Lower lobe of right lung (tissue), 2 donors: Measurements from ENCODE around the gene C1orf50. TPM values are rescaled to one million over a fixed set of nuclear protein-coding genes. Genes with fewer than 3 reads are reported as not detected.

Experiments
- ATAC-seq, 2 donors: fragments of 200-7000 bp; cut with Tn5 transposase; one replicate each; pipeline ENCODE4 v1.9.1; 2020 to 2022; ENCODE audit warnings: mild to moderate bottlenecking in 2 of 2, moderate library complexity in 2 of 2
- DNase-seq: peaks from one replicate; pipeline ENCODE4 v3.0.0-alpha.2; 2020
- H3K27ac ChIP-seq: fragments of 200-600 bp; one replicate; pipeline ENCODE4 v1.8.0; 2022
- H3K27me3 ChIP-seq: fragments of 200-600 bp; one replicate; pipeline ENCODE4 v1.8.0; 2022; ENCODE audit warnings: low read depth
- H3K36me3 ChIP-seq: fragments of 200-600 bp; one replicate; pipeline ENCODE4 v1.8.0; 2022; ENCODE audit warnings: mild to moderate bottlenecking
- H3K4me1 ChIP-seq: fragments of 200-600 bp; one replicate; pipeline ENCODE4 v1.8.0; 2022
- H3K4me3 ChIP-seq: fragments of 200-600 bp; one replicate; pipeline ENCODE4 v1.8.0; 2022; ENCODE audit warnings: mild to moderate bottlenecking
- H3K9me3 ChIP-seq: fragments of 200-600 bp; one replicate; pipeline ENCODE4 v1.8.0; 2022
- intact Hi-C: fragments of 100-400 bp; cut with DNase I; formaldehyde crosslinking; loops from one replicate; pipeline ENCODE4 v1.11.0; 2022
- total RNA-seq: library from RNA; stranded (reverse); fragmentation: NEBNext Ultra II Directional; extraction: Animal tissue kit (Norgen Biotek cat#: 25700); gene quantifications from one replicate; pipeline ENCODE4 v1.2.1, GENCODE V29; 2021
- TF ChIP-seq, protein P1 (sequence below): fragments of 200-600 bp; IDR thresholded peaks from one replicate; pipeline ENCODE4 v1.8.0; 2022; ENCODE audit warnings: antibody characterized with exemption, mild to moderate bottlenecking
- donor health status: DM: no; HTN: yes; CAD: no; lungs with severe emphysema.

C1orf50 gene
- total RNA-seq, 1 donor from 2014 or later = 5.6 TPM

DNA sequence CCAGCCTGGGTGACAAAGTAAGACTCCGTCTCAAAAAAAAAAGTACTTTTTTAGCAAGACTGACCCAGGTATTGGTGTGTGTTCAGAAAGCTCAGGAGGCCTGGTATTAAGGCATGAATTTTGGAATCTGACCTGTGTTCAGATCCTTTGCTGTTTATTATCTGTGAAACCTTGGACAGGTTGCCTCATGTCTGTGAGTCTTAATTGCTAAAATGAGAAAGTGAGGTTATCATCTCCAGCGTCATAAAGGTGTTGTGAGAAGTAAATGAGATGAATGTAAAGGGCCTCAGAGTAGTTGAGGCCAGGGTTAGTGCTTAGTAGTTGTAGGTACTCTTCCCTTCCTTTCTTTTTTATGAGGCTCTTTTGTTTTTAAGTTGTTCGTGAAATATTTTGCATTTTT, 2.8 kb downstream of the C1orf50 start:
- H3K4me1 ChIP-seq = peaks cover 26% of the 10 kb centered on the region

DNA sequence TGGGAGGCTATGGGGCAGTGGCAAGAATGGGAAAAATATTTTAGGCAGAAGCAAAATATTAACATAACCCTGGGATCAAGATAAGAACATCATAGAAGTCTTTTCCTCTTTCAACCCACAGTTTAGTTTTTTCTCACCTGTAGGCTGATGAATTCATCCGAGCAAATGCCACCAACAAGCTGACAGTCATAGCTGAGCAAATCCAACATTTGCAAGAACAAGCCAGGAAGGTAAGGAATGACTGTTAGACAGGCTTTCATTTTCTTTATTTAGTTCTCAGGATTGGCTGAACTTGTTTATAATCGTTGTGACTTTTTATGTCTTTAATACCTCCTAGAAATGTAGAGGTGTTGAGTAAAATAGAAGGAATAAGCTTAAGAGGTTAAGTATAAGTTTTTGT, 6.4 kb downstream of the C1orf50 start:
- intact Hi-C loops = no loop called here
- ATAC-seq (no peak), DNase-seq (no peak)
- no peaks in the 10 kb centered on the region for H3K9me3 ChIP-seq
- peaks cover 55% of the 10 kb centered on the region for H3K36me3 ChIP-seq
- no peak overlapping the region for H3K4me3 ChIP-seq
- peaks cover 8% of the 10 kb centered on the region for H3K4me1 ChIP-seq
- H3K27ac ChIP-seq = no peak overlapping the region
- H3K27me3 ChIP-seq = no peaks in the 10 kb centered on the region
- TF ChIP-seq, protein P1, sequence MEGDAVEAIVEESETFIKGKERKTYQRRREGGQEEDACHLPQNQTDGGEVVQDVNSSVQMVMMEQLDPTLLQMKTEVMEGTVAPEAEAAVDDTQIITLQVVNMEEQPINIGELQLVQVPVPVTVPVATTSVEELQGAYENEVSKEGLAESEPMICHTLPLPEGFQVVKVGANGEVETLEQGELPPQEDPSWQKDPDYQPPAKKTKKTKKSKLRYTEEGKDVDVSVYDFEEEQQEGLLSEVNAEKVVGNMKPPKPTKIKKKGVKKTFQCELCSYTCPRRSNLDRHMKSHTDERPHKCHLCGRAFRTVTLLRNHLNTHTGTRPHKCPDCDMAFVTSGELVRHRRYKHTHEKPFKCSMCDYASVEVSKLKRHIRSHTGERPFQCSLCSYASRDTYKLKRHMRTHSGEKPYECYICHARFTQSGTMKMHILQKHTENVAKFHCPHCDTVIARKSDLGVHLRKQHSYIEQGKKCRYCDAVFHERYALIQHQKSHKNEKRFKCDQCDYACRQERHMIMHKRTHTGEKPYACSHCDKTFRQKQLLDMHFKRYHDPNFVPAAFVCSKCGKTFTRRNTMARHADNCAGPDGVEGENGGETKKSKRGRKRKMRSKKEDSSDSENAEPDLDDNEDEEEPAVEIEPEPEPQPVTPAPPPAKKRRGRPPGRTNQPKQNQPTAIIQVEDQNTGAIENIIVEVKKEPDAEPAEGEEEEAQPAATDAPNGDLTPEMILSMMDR = no peak

More for the DNA sequence above, 2.8 kb downstream of the C1orf50 start:
- H3K27me3 ChIP-seq = no peaks in the 10 kb centered on the region
- H3K27ac ChIP-seq = no peak overlapping the region
- DNase-seq (no peak), ATAC-seq (no peak)
- intact Hi-C loops = no loop called here
- no peak overlapping the region for H3K4me3 ChIP-seq
- H3K9me3 ChIP-seq = no peaks in the 10 kb centered on the region
- H3K36me3 ChIP-seq = peaks cover 19% of the 10 kb centered on the region
- TF ChIP-seq, protein P1 = no peak

DNA sequence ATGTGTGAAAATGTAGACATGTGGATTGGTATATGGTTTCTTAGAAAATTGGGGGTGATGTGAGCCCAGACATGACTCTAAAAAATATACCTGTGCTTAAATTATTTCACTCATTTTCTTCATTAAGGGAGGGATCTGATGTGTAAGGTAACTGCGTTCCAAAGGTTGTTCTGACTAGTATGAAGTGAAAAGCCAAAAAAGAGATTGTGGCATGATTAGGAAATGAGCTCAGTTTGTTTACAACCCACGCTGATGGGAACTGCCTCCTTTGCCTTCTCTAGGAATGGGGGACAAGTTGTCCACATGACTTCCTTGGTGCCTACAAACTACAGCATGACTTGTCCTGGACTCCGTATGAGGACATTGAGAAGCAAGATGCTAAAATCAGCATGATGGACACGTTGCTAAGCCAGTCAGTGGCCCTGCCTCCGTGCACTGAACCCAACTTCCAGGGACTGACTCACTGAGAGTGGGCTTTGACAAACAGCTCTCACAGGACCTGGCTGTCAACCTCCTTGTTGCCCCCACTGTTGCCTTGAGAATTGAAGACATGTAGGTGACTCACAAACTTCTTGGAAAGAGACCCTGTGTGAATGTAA, 8.0 kb downstream of the C1orf50 start:
- TF ChIP-seq, protein P1 = no peak
- H3K27me3 ChIP-seq = no peaks in the 10 kb centered on the region
- no peak overlapping the region for H3K27ac ChIP-seq
- H3K4me1 ChIP-seq = peaks cover 5% of the 10 kb centered on the region
- H3K4me3 ChIP-seq = no peak overlapping the region
- ATAC-seq (no peak), DNase-seq (no peak)
- H3K36me3 ChIP-seq = peaks cover 69% of the 10 kb centered on the region
- no peaks in the 10 kb centered on the region for H3K9me3 ChIP-seq
- intact Hi-C loops = no loop called here

DNA sequence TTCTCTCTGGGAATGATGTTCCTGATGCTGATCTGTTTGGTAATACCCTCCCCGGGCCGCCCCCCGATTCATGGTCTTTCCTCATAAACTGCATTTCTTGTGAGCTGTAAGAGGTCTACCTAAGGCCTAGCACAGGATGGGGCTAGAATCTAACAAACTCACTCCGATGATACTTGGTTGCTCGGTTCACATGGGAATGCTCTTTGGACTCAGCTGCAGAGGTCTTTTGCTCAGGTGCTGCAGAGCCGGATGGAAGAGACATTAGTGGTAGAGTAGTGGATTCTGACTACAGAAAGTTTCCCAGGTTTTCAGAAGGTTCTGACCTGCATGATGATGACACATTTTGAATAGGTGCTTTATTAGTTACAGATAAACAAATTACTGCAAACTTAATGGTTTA, 9.5 kb downstream of the C1orf50 start:
- H3K36me3 ChIP-seq = peaks cover 80% of the 10 kb centered on the region
- H3K4me1 ChIP-seq = no peaks in the 10 kb centered on the region
- intact Hi-C loops = no loop called here
- no peaks in the 10 kb centered on the region for H3K27me3 ChIP-seq
- ATAC-seq = no peak
- H3K27ac ChIP-seq = no peak overlapping the region
- no peak overlapping the region for H3K4me3 ChIP-seq
- TF ChIP-seq, protein P1 = no peak
- H3K9me3 ChIP-seq = no peaks in the 10 kb centered on the region
- DNase-seq = no peak

DNA sequence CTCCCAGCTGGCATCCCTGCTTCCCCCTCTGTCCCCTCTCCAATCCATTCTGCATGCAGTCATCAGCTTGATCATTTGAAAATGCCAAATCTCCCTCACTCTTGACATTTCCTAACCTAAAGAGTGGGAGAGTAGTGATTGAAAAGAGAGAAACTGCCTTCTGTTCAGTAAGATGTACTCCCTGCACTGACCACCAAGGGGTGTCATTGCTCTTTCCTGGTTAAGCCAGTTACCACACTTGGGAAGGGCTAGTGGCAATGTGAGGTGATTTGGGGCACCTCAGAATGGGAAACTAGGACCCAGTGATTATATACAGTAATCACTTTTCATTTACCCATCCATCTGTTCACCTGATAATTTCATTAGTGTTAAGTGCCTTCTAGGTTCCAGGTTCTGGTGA, 10.8 kb downstream of the C1orf50 start:
- Histone ChIP-seq H3K4me3 (no peak overlapping the region), H3K4me1 (no peaks in the 10 kb centered on the region), H3K36me3 (peaks cover 84% of the 10 kb centered on the region), H3K27ac (no peak overlapping the region), H3K27me3 (no peaks in the 10 kb centered on the region), H3K9me3 (no peaks in the 10 kb centered on the region)
- ATAC-seq (peak; percentile 60 to 67), DNase-seq (no peak)
- intact Hi-C loops = no loop called here
- TF ChIP-seq, protein P1 = peak; percentile 58
